ENCODE measurements around the gene PPL.
A peak's percentile ranks its signal among the peaks of the same experiment; 100 is the strongest.
"Not testable (repeated sequence)": the region's sequence is repeated elsewhere in the genome, so short reads cannot be mapped to it uniquely, and the experiment has no call there.

PPL gene

DNA sequence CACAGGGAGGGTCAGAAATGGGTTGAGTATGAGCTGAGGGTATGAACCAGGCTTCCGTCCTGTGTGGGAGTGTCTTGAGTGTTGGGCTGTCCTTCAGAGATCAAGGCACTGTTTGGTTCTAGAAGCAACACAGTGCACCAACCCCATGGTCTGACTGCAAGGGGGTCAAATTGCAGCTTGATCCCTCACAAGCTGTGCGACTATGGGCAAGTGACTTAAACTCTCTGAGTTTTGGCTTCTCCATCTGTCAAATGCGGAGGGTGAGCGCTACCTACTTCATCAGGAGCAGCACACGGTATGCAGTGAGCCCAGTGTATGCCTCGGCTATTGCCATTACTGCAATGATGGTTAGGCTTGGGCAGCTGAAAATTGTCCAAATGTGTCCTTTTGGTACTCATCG is 42.2 kb upstream of the PPL start:
- FAIRE-seq (no peak), DNase-seq (ENCODE audit: insufficient read length, low spot score) (no peak)
- TF ChIP-seq POLR2A (IDR thresholded peaks at IDR 0.05; ENCODE audit: low read depth, low read length) (no peak), PAX5 (IDR thresholded peaks at IDR 0.05; ENCODE audit: insufficient read depth, low read length, severe bottlenecking) (no peak), POU2F2 (IDR thresholded peaks at IDR 0.05; ENCODE audit: low read depth, low read length) (no peak), SPI1 (IDR thresholded peaks at IDR 0.05; ENCODE audit: low read depth, low read length) (no peak), POLR2AphosphoS5 (IDR thresholded peaks at IDR 0.05; ENCODE audit: low read depth, low read length) (no peak), TAF1 (IDR thresholded peaks at IDR 0.05; ENCODE audit: low read depth, low read length) (no peak)

DNA sequence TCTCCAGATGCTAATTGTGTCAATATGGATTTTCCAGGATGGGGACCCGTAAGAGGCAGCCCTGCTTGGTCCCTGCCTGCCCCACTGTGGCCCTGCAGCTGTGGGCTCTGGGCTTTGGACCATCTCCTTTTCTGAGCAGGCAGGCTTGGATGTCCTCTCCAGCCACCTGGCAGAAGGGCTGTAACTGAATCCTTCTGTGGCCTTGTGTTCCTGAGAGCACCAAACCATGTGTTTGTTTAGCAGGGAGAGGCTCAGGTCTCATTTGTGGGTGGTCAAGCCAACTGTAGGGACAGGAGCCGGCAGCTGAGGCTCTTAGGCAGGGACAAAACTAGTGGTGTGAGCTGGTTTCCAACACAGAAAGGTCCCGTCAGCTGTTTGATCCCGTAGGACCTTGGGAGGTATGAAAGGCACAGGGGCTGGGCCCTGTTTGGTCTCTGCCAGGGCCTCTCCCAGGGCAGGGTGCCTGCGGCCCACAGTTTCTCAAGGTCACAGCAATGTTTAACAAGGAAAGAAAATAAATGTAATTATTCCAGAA is 39.7 kb upstream of the PPL start:
- DNase-seq (ENCODE audit: insufficient read length, low spot score) (no peak), FAIRE-seq (no peak)
- TF ChIP-seq POU2F2 (IDR thresholded peaks at IDR 0.05; ENCODE audit: low read depth, low read length) (no peak), PAX5 (IDR thresholded peaks at IDR 0.05; ENCODE audit: insufficient read depth, low read length, severe bottlenecking) (no peak), POLR2A (IDR thresholded peaks at IDR 0.05; ENCODE audit: low read depth, low read length) (no peak), SPI1 (IDR thresholded peaks at IDR 0.05; ENCODE audit: low read depth, low read length) (no peak), POLR2AphosphoS5 (IDR thresholded peaks at IDR 0.05; ENCODE audit: low read depth, low read length) (no peak), TAF1 (IDR thresholded peaks at IDR 0.05; ENCODE audit: low read depth, low read length) (no peak)

DNA sequence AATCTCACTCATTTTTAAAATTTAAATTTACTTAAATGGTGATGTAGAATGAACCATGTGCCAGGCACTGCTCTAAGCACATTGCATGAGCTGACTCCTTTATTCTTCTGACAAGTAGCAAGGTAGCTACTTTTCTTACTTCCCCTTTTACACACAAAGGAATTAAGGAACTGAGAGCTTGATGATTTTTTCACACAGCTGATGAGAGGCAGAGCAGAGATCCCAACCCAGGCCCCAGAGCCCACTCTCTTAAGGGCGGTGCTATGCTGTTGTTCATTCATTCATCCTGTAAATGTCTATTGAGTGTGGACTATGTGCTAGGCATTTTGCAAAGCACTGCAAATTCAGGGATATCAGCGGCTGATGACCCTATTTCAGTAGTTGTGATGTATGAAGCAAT is 39.1 kb upstream of the PPL start:
- DNase-seq (ENCODE audit: insufficient read length, low spot score) (peak; percentile 86), FAIRE-seq (peak; percentile 57)
- TF ChIP-seq SPI1 (IDR thresholded peaks at IDR 0.05; ENCODE audit: low read depth, low read length) (peak; percentile 98), TAF1 (IDR thresholded peaks at IDR 0.05; ENCODE audit: low read depth, low read length) (no peak), PAX5 (IDR thresholded peaks at IDR 0.05; ENCODE audit: insufficient read depth, low read length, severe bottlenecking) (no peak)

DNA sequence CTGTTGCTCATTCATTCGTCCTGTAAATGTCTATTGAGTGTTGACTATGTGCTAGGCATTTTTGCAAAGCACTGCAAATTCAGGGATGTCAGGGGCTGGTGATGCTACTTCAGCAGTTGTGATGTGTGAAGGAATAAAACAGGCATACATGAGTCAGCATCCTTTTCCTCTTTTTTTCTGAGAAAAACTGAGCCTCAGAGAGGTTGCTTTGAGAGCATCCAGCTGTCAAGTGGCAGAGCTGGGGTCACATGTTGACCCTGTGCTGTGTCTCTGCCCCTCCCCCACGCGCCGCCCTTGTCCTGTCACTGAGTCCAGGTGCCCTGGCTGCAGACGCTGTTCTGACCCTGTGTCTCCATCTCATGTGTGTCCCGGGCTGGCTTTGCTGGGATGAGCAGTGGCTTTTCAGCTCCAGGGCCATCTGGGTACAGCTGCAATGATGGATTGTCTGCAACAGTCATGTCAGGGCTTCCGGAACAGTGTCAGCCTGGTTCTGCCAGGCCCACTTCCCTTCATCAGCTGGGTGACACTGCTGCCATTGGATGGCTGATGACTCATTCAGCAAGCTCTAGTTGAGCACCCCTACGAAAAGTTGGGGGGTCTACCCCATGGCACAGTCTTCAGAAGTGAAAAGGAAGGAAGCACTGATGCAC is 36.1 kb upstream of the PPL start:
- FAIRE-seq, result no peak
- TF ChIP-seq POLR2AphosphoS5 (IDR thresholded peaks at IDR 0.05; ENCODE audit: low read depth, low read length) (no peak), POU2F2 (IDR thresholded peaks at IDR 0.05; ENCODE audit: low read depth, low read length) (no peak), SPI1 (IDR thresholded peaks at IDR 0.05; ENCODE audit: low read depth, low read length) (no peak), POLR2A (IDR thresholded peaks at IDR 0.05; ENCODE audit: low read depth, low read length) (no peak), PAX5 (IDR thresholded peaks at IDR 0.05; ENCODE audit: insufficient read depth, low read length, severe bottlenecking) (no peak), TAF1 (IDR thresholded peaks at IDR 0.05; ENCODE audit: low read depth, low read length) (no peak)
- no peak for DNase-seq (ENCODE audit: insufficient read length, low spot score)

DNA sequence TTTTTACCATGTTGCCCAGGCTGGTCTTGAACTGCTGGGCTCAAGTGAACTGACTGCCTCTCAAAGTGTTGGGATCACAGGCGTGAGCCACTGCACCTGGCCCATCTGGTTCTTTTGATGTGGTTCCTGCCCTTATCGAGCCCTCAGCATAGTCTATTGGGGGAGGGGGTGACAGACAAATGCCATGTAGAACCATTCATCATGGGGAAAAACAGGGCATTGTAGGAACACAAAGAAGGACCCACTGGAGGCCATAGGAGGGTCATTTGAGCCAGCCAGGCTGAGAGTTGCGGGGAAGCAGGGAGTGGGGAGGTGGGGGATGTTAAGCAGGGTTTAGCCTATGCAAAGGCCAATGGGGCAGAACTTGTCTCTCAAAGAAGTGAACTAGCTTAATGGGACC is 33.1 kb upstream of the PPL start:
- DNase-seq (ENCODE audit: insufficient read length, low spot score) (no peak), FAIRE-seq (no peak)
- TF ChIP-seq POLR2A (IDR thresholded peaks at IDR 0.05; ENCODE audit: low read depth, low read length) (no peak), POLR2AphosphoS5 (IDR thresholded peaks at IDR 0.05; ENCODE audit: low read depth, low read length) (no peak), TAF1 (IDR thresholded peaks at IDR 0.05; ENCODE audit: low read depth, low read length) (no peak), PAX5 (IDR thresholded peaks at IDR 0.05; ENCODE audit: insufficient read depth, low read length, severe bottlenecking) (no peak), POU2F2 (IDR thresholded peaks at IDR 0.05; ENCODE audit: low read depth, low read length) (no peak), SPI1 (IDR thresholded peaks at IDR 0.05; ENCODE audit: low read depth, low read length) (no peak)

DNA sequence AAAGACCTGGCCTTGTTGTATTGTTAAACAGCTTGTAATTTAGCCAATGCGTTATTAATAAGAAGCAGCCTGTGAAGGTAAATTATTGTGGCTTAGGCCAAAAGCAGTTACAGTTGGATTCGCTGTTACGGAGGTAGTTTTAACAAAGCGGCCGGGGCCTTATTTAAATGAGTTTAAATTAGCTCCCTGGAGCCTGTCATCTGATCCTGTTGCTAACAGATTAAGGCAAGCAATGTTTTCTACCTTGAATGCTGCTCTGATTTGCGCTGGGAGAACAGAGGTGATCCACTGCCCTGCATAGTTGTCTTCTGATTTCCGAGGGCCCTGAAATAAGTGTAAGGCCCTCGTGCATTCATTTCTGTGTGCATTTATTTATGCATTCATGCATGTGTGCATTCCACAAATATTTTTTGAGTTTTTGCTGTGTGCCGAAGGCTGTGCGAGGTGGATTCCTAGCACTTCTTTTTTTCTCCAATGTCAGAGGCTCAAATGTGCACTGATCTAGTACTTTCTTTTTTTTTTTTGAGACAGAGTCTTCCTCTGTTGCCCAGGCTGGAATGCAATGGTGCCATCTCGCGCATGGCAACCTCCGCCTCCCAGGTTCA is 32.0 kb upstream of the PPL start:
- FAIRE-seq (no peak), DNase-seq (ENCODE audit: insufficient read length, low spot score) (no peak)
- TF ChIP-seq POLR2A (IDR thresholded peaks at IDR 0.05; ENCODE audit: low read depth, low read length), result no peak

DNA sequence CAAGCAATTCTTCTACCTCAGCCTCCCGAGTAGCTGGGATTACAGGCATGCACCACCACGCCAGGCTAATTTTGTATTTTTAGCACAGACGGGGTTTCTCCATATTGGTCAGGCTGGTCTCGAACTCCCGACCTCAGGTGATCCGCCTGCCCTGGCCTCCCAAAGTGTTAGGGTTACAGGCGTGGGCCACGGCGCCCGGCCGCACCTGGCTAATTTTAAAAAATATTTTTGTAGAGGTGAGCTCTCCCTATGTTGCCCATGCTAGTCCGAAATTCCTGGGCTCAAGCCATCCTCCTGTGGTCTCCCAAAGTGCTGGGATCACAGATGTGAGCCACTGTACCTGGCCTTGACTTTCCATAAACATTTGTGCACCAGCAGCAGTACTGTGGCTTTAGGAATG is 31.3 kb upstream of the PPL start:
- FAIRE-seq, result not testable (repeated sequence)

DNA sequence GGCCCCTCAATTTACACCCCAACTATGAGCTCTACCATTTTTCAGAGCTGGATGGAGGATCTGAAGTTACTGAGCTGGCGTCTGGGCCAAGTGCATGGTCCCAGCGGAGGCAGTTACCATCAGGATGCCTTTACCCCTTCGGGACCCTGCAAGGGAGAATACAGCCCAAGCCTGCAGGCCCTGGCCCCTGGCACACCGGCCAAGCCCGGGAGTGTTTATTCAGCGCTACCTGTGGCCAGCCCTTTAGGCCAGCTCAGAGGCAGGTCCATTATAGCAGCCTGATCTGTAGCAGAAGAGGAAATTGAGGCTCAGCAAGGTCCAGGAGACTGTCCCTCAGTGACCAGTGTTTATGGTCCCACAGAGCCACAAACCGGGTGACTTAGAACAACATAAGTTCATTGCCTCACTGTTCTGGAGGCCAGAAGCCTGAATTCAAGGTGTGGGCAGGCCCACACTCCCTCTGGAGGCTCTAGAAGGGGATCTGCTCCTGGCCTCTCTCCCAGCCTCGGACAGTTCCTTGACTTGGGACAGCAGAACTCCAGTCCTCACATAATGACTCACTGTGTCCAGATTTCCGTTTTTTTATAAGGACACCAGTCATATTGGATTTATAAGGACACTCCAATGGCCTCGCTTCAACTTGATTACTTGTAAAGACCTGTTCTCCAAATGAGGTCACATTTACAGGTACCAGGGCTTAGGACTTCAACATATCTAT is 29.9 kb upstream of the PPL start:
- DNase-seq (ENCODE audit: insufficient read length, low spot score) (no peak), FAIRE-seq (no peak)
- TF ChIP-seq POU2F2 (IDR thresholded peaks at IDR 0.05; ENCODE audit: low read depth, low read length), result no peak

More for the DNA sequence above, 31.3 kb upstream of the PPL start:
- DNase-seq (ENCODE audit: insufficient read length, low spot score), result not testable (repeated sequence)

DNA sequence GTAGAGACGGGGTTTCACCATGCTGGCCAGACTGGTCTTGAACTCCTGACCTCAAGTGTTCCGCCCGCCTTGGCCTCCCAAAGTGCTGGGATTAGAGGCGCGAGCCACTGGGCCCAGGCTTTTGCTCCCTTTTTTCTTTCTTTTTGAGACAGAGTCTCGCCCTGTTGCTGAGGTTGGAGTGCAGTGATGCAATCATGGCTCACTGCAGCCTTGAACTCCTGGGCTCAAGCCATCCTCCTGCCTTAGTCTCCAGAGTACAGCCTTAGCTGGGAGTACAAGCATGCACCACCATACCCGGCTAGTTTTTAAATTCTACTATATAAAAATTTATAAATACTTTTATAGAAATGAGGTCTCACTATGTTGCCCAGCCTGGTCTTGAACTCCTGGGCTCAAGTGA is 26.6 kb upstream of the PPL start:
- not testable (repeated sequence) for DNase-seq (ENCODE audit: insufficient read length, low spot score); FAIRE-seq

DNA sequence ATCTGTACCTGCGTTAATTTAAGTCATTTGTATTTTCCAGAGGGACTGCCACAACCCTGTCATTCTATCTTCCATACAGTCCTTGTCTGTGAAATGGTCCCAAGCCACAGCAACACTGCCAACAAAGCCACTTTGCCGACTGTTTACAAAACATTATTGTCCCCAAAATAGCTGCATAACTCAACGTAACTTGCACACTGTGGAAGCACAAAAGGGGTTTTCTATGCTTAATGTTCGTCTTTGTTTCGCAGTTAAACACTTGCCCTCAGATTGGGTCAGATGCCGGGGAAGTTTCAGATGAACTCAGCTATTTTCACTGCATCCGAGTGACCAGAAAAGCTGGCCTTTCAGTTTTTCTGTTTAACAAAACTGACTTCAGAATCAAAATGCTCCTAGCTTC is 25.8 kb upstream of the PPL start:
- TF ChIP-seq SPI1 (IDR thresholded peaks at IDR 0.05; ENCODE audit: low read depth, low read length), result no peak
- TF ChIP-seq POLR2AphosphoS5 (IDR thresholded peaks at IDR 0.05; ENCODE audit: low read depth, low read length), result no peak
- no peak for TF ChIP-seq PAX5 (IDR thresholded peaks at IDR 0.05; ENCODE audit: insufficient read depth, low read length, severe bottlenecking)
- TF ChIP-seq POU2F2 (IDR thresholded peaks at IDR 0.05; ENCODE audit: low read depth, low read length), result no peak
- no peak for TF ChIP-seq POLR2A (IDR thresholded peaks at IDR 0.05; ENCODE audit: low read depth, low read length)
- TF ChIP-seq TAF1 (IDR thresholded peaks at IDR 0.05; ENCODE audit: low read depth, low read length), result no peak
- FAIRE-seq (no peak), DNase-seq (ENCODE audit: insufficient read length, low spot score) (no peak)

All from GM12891 (cell line).